HAP-1 (cell line): ENCODE results near the gene PEAK3.

ENCODE experiments used
- DNase-seq, 2 experiments: peaks; one replicate each; pipeline ENCODE4 v3.0.0-alpha.2; 2016 to 2020; ENCODE audit warnings: low spot score in 2 of 2
- H3K27me3 ChIP-seq: fragments of 250-450 bp; sonication (Bioruptor Pico); 2 replicates; pipeline ENCODE4 v1.5.1; 2020; ENCODE audit warnings: low read depth, mild to moderate bottlenecking, moderate library complexity
- H3K36me3 ChIP-seq: fragments of 250-450 bp; sonication (Bioruptor Pico); replicated peaks from 2 replicates; pipeline ENCODE4 v1.5.1; 2020; ENCODE audit warnings: mild to moderate bottlenecking
- H3K4me1 ChIP-seq: fragments of 250-450 bp; sonication (Bioruptor Pico); 2 replicates; pipeline ENCODE4 v1.5.1; 2020; ENCODE audit warnings: mild to moderate bottlenecking
- H3K4me3 ChIP-seq: fragments of 250-450 bp; sonication (Bioruptor Pico); 2 replicates; pipeline ENCODE4 v1.5.1; 2020; ENCODE audit warnings: mild to moderate bottlenecking, moderate library complexity
- H3K9me3 ChIP-seq: fragments of 250-450 bp; sonication (Bioruptor Pico); 2 replicates; pipeline ENCODE4 v1.5.1; 2020; ENCODE audit warnings: mild to moderate bottlenecking, moderate library complexity
- in situ Hi-C: fragments of 300-500 bp; cut with MboI; formaldehyde crosslinking; loops from 3 replicates; pipeline ENCODE4 v1.14.3; 2020; ENCODE audit warnings: low sequenced_read_pairs, inconsistent platforms, mixed read lengths

Gene PEAK3

GRCh38 chr19:2251106-2252054, 30.6 kb downstream of the PEAK3 start:
- H3K36me3 ChIP-seq, result peaks cover 22% of the 10 kb centered on the region
- no peak for DNase-seq
- no peaks in the 10 kb centered on the region for H3K4me1 ChIP-seq
- no peaks in the 10 kb centered on the region for H3K9me3 ChIP-seq
- in situ Hi-C loops, result no loop called here
- H3K27me3 ChIP-seq, result no peaks in the 10 kb centered on the region
- no peak overlapping the region for H3K4me3 ChIP-seq

DNA sequence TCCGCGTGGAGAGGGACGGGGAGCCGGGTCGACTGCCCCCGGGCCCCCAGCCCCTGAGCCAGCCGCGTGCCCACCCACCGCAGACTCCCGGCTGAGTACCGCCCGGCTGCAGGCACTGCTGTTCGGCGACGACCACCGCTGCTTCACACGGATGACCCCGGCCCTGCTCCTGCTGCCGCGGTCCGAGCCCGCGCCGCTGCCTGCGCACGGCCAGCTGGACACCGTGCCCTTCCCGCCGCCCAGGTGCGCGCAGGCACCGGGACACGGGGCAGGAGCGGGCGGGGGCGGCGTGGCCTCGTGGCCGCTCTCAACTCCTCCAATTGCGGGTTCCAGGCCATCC, 31.2 kb downstream of the PEAK3 start:
- Histone ChIP-seq H3K4me1 (no peaks in the 10 kb centered on the region), H3K27me3 (no peaks in the 10 kb centered on the region), H3K9me3 (no peaks in the 10 kb centered on the region), H3K4me3 (no peak overlapping the region), H3K36me3 (peaks cover 28% of the 10 kb centered on the region)
- in situ Hi-C loops, result no loop called here
- no peak for DNase-seq

- no peak overlapping the region for H3K4me3 ChIP-seq
- in situ Hi-C loops, result no loop called here
- no peak for DNase-seq
These were observed 31.9 kb downstream of the PEAK3 start for GRCh38 chr19:2249880-2250765.

GRCh38 chr19:2249010-2249866, 32.7 kb downstream of the PEAK3 start, which contains the start of gene AMH:
Gene AMH (plus strand): TSS chr19:2249323. CDS start chr19:2249333, 10 bp downstream.
- Histone ChIP-seq H3K9me3 (no peaks in the 10 kb centered on the region), H3K27me3 (no peaks in the 10 kb centered on the region), H3K4me1 (no peaks in the 10 kb centered on the region), H3K36me3 (peaks cover 43% of the 10 kb centered on the region), H3K4me3 (no peak within 1 kb of the TSS)
- DNase-seq, result no peak
- in situ Hi-C loops, result no loop called here

More at GRCh38 chr19:2249880-2250765, 31.9 kb downstream of the PEAK3 start:
- Histone ChIP-seq H3K9me3 (no peaks in the 10 kb centered on the region), H3K27me3 (no peaks in the 10 kb centered on the region), H3K4me1 (no peaks in the 10 kb centered on the region), H3K36me3 (peaks cover 34% of the 10 kb centered on the region)

DNA sequence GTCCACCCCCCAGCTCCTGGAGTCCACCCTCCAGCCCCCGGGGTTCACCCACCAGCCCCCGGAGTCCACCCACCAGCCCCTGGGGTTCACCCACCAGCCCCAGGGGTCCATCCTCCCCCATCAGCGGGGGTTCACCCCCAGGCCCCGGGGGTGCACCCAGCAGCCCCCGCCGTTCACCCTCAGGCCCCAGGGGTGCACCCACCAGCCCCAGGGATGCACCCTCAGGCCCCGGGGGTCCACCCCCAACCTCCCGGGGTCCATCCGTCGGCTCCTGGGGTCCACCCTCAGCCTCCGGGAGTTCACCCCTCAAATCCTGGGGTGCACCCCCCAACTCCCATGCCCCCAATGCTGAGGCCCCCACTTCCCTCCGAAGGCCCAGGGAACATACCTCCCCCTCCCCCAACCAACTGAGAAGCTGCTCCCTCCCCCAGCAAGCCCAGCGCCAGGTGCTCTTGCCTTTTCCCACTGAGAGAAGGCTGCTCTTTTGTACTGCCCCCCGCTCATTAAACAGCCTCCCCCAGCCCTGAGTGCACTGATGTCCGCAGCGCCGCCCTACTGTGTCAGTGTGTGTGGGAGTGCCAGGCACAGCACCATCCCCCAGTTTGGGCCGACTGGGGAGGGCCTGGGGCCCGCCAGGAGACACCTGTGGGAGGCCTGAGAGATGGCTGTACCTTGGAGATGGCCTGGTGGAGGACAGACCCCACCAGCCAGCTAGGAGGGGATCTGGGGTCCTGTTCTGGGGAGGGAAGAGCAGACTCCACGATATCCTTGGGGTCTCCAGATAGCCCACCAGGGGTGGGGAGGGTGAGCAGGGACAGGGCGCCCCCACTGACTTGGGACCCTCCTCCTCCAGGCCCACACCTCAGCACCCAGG, 33.6 kb downstream of the PEAK3 start:
- no peak for DNase-seq
- Histone ChIP-seq H3K36me3 (peaks cover 52% of the 10 kb centered on the region), H3K4me1 (no peaks in the 10 kb centered on the region), H3K9me3 (no peaks in the 10 kb centered on the region), H3K27me3 (no peaks in the 10 kb centered on the region), H3K4me3 (no peak overlapping the region)
- in situ Hi-C loops, result no loop called here

- H3K4me1 ChIP-seq, result no peaks in the 10 kb centered on the region
- DNase-seq, result no peak
- no peak overlapping the region for H3K4me3 ChIP-seq
- in situ Hi-C loops, result no loop called here
- peaks cover 60% of the 10 kb centered on the region for H3K36me3 ChIP-seq
- no peaks in the 10 kb centered on the region for H3K9me3 ChIP-seq
- H3K27me3 ChIP-seq, result no peaks in the 10 kb centered on the region
These were observed 34.4 kb downstream of the PEAK3 start for GRCh38 chr19:2247433-2248101.

- Histone ChIP-seq H3K9me3 (no peaks in the 10 kb centered on the region), H3K4me1 (no peaks in the 10 kb centered on the region), H3K4me3 (no peak overlapping the region), H3K27me3 (no peaks in the 10 kb centered on the region), H3K36me3 (peaks cover 63% of the 10 kb centered on the region)
- DNase-seq, result no peak
- in situ Hi-C loops, result no loop called here
These were observed 35.1 kb downstream of the PEAK3 start for GRCh38 chr19:2246801-2247361.

DNA sequence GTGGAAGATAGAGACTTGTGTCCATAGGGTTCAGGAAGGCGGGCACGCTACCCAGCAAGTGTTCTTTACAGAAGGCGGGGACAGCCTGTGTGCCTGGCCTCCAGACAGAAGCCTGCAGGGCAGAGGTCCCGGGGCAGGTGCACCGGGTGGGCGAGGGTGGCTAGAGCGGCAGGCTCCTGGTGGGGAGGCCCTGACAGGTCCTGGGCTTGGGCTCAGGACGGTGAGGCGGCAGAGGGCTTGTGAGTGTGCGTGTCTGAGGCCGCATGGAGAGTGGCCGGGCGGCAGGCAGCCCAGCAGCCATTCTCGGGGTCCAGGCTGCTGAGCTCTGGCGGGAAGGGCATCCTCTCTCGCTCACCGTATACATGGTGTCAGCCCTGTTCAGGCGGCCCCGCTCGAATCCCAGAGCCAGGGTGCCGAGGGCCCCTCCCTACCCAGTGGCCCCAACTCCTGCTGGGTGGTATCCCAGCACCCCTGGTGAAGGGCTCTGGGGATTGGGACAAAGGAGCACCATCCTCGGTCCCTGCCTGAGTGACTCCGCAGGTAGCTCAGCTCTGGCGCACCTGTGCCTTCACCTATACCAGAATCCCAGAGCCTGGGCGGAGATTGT, 35.9 kb downstream of the PEAK3 start:
- H3K36me3 ChIP-seq, result peaks cover 69% of the 10 kb centered on the region
- H3K4me3 ChIP-seq, result no peak overlapping the region
- no peaks in the 10 kb centered on the region for H3K4me1 ChIP-seq
- no peak for DNase-seq
- in situ Hi-C loops, result no loop called here
- no peaks in the 10 kb centered on the region for H3K27me3 ChIP-seq
- no peaks in the 10 kb centered on the region for H3K9me3 ChIP-seq

DNA sequence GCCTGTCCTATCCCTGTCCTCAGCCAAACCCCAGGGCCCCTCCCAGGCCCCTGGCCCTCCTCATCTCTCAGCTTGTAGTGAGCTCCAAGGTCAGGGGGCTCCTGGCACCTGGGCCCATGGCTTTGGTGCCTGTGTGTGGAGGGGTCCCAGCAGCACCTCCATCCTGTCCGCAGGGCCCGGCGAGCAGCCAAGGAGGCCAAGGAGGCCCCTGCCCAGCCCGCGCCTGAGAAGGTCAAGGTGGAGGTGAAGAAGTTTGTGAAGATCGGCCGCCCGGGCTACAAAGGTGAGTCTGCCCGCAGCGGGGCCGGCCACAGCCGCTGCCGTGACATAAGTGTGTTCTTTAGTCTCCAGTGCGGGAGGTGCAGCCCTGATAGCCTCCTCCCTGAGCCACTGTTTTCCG, 36.7 kb downstream of the PEAK3 start:
- no peak for DNase-seq
- H3K9me3 ChIP-seq, result no peaks in the 10 kb centered on the region
- no peaks in the 10 kb centered on the region for H3K27me3 ChIP-seq
- peaks cover 77% of the 10 kb centered on the region for H3K36me3 ChIP-seq
- no peak overlapping the region for H3K4me3 ChIP-seq
- in situ Hi-C loops, result no loop called here
- H3K4me1 ChIP-seq, result peaks cover 5% of the 10 kb centered on the region

DNA sequence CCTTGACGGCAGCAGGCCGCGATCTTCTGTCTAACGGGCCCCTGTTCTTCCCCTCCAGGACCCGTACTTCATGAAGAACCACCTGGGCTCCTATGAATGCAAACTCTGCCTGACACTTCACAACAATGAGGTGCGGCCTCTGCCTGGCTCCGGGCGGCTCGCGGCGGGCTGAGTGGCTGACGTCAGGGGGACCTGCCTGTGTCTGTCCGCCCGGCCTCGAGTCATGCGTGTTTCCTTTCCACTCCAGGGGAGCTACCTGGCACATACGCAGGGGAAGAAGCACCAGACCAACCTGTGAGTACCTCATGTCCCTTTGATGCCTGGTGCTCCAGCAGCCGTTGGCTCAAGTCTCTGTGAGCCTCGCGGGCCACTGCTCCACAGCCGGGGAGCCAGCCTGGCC, 37.5 kb downstream of the PEAK3 start:
- Histone ChIP-seq H3K4me1 (peaks cover 6% of the 10 kb centered on the region), H3K9me3 (no peaks in the 10 kb centered on the region), H3K36me3 (peaks cover 82% of the 10 kb centered on the region)

DNA sequence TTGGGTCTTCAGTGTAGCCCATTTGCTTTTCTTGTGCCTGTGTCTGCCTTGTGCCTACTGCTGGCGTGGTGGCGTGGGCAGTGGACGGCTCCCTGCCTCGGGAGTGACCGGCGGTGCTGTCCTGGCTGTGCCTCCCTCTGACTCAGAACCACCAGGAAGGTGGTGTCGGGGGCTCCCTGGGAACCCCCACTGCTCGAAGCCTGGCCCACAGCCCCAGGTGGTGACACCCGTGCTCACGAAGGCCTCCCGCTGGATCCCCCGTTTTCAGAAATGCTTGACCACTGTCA, 37.9 kb downstream of the PEAK3 start:
- Histone ChIP-seq H3K9me3 (no peaks in the 10 kb centered on the region), H3K4me3 (no peak overlapping the region), H3K4me1 (peaks cover 6% of the 10 kb centered on the region), H3K27me3 (no peaks in the 10 kb centered on the region), H3K36me3 (peaks cover 82% of the 10 kb centered on the region)
- DNase-seq, result no peak
- in situ Hi-C loops, result no loop called here

More for the DNA sequence above, 37.5 kb downstream of the PEAK3 start:
- Histone ChIP-seq H3K27me3 (no peaks in the 10 kb centered on the region), H3K4me3 (no peak overlapping the region)
- in situ Hi-C loops, result no loop called here
- DNase-seq, result no peak
